AG04449 (cell line): ENCODE measurements around the gene MYO7B.

ENCODE experiments used
- CTCF ChIA-PET: fragments of 350-600 bp; formaldehyde crosslinking; extraction: SDS; loops from one replicate; lab custom pipeline; 2021; ENCODE audit warnings: antibody characterized with exemption; lab: Yijun Ruan, JAX
- POLR2A ChIA-PET: fragments of 400-600, 350-600 bp; formaldehyde crosslinking; extraction: SDS; loops from one replicate; lab custom pipeline; 2020; ENCODE audit warnings: antibody characterized with exemption, inconsistent platforms; lab: Yijun Ruan, JAX
- DNase-seq: peaks from one replicate; pipeline ENCODE4 v3.0.0-alpha.2; 2010; ENCODE audit warnings: low read depth, low spot score
- H3K4me3 ChIP-seq: 2 replicates; pipeline ENCODE4 v1.5.1; 2011; ENCODE audit warnings: low read depth, mild to moderate bottlenecking, control low read depth, low read length
- TF ChIP-seq, protein P1 (sequence below): IDR thresholded peaks from one replicate; pipeline ENCODE4 v1.5.1; 2011; ENCODE audit warnings: mild to moderate bottlenecking, moderate library complexity, low read length, control low read depth, inconsistent platforms; ENCODE audit not compliant: insufficient read depth; ENCODE audit errors: missing control alignments

Gene MYO7B

GRCh38 chr2:127654084-127654837, 118.8 kb downstream of the MYO7B start:
- no peak overlapping the region for H3K4me3 ChIP-seq
- ChIA-PET POLR2A (no interaction called here), CTCF (interaction anchor here (1.1 to 3.2 kb wide), 6 partner anchors 10 to 330 kb away, joined by 3 to 19 read pairs (median 4); no protein-coding TSS in a partner anchor)
- TF ChIP-seq, protein P1, sequence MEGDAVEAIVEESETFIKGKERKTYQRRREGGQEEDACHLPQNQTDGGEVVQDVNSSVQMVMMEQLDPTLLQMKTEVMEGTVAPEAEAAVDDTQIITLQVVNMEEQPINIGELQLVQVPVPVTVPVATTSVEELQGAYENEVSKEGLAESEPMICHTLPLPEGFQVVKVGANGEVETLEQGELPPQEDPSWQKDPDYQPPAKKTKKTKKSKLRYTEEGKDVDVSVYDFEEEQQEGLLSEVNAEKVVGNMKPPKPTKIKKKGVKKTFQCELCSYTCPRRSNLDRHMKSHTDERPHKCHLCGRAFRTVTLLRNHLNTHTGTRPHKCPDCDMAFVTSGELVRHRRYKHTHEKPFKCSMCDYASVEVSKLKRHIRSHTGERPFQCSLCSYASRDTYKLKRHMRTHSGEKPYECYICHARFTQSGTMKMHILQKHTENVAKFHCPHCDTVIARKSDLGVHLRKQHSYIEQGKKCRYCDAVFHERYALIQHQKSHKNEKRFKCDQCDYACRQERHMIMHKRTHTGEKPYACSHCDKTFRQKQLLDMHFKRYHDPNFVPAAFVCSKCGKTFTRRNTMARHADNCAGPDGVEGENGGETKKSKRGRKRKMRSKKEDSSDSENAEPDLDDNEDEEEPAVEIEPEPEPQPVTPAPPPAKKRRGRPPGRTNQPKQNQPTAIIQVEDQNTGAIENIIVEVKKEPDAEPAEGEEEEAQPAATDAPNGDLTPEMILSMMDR = no peak
- DNase-seq = no peak

- H3K4me3 ChIP-seq = no peak overlapping the region
- POLR2A ChIA-PET = no interaction called here
- TF ChIP-seq, protein P1 = no peak
Measured at GRCh38 chr2:127654838-127655175, 119.3 kb downstream of the MYO7B start.

GRCh38 chr2:127655209-127656073, 120.0 kb downstream of the MYO7B start:
- no peak overlapping the region for H3K4me3 ChIP-seq
- DNase-seq = no peak
- TF ChIP-seq, protein P1 = no peak
- POLR2A ChIA-PET = no interaction called here
- CTCF ChIA-PET = interaction anchor here (1.1 to 3.2 kb wide), 5 partner anchors 14 to 331 kb away, joined by 3 to 19 read pairs (median 4); no protein-coding TSS in a partner anchor

More at GRCh38 chr2:127654838-127655175, 119.3 kb downstream of the MYO7B start:
- CTCF ChIA-PET = interaction anchor here (1.1 to 3.2 kb wide), 5 partner anchors 15 to 331 kb away, joined by 3 to 19 read pairs (median 4); no protein-coding TSS in a partner anchor
- DNase-seq = no peak

DNA sequence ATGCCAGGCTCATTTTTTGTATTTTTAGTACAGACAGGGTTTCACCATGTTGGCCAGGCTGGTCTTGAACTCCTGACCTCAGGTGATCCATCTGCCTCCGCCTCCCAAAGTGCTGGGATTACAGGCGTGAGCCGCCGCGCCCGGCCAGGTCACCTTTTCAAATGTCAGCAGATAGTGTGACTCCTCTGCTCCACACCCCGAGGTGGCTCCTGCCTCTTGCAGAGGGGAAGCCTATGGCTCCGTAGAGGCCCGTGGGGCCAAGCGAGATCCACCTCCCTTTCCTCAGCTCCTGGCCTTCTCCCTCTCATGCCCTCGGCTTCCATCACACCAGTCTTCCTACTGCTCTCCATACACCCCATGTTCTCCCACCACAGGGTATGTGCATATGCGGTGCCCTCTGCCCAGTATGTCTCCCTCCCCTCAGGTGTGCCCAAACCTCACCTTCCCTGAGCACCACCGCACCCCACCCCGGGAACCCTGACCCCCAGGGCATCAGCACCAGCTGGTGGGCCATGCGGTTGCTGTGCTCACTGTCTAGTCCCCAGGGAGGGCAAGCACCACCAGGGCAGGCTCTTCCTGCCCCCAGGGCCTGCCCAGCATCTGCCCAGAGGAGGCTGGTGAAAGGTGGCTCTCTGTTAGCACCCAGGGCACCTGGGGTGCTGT, 121.2 kb downstream of the MYO7B start:
- no peak overlapping the region for H3K4me3 ChIP-seq
- POLR2A ChIA-PET = no interaction called here
- DNase-seq = no peak
- TF ChIP-seq, protein P1 = no peak
- CTCF ChIA-PET = interaction anchor here (1.8 to 3.2 kb wide), 3 partner anchors 8 to 66 kb away, joined by 7 to 19 read pairs (median 7); partner anchors contain the start of gene LIMS2

- CTCF ChIA-PET = interaction anchor here (1.5 to 2.1 kb wide), 3 partner anchors 7 to 19 kb away, joined by 3 to 7 read pairs (median 7); partner anchors contain the start of gene LIMS2
- DNase-seq = no peak
- TF ChIP-seq, protein P1 = no peak
- no peak overlapping the region for H3K4me3 ChIP-seq
- POLR2A ChIA-PET = no interaction called here
Measured at GRCh38 chr2:127657232-127657595, 121.7 kb downstream of the MYO7B start.
